GM19397 (cell line): ENCODE data around the gene ECM2.
A peak's percentile ranks its signal among the peaks of the same experiment; 100 is the strongest.

Experiments
- ATAC-seq: cut with Tn5 transposase; IDR thresholded peaks from one replicate; pipeline ENCODE4 v1.9.1; 2021; ENCODE audit warnings: mild to moderate bottlenecking, moderate library complexity; ENCODE audit not compliant: unreplicated experiment

ECM2 gene

GRCh38 chr9:92501671-92502393 is 34.0 kb downstream of the ECM2 start:
- no peak for ATAC-seq

- no peak for ATAC-seq
Observed at GRCh38 chr9:92500725-92501124, 35.1 kb downstream of the ECM2 start.

GRCh38 chr9:92499701-92500100 is 36.1 kb downstream of the ECM2 start:
- no peak for ATAC-seq

DNA sequence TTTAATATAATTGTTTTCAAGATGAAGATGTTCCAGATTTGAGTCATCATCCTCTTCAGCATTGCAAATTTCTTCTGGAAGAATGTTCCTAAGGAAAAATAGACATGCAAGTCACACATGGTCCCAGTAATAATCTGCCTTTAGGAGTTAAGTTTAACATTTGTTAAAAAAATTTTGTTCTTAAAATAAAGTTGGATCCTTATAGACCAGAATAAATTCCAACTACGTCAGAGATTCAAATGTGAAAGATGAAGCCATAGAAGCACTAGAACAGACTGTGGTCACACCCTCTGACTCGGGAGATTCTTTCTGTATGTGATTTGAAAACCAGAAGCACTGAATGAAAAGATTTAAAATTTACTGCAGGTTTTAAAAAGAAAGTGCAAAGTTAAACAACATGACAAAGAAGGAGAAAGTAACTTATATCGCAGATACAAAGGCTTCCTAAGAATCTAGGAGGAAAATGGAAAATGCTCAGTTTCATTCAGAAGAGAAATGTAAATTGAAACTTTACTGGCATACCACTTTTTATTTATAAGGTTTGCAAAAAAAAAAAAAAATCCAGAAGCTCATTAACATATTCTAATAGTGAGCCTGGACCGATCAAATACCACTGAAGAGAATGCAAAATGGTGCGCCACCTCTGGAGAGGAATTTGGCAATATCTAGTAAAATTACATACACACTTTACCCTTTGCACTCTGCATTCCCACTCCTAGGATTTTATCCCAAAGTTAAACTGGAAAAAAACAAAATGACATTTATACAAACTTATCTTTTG is 39.2 kb downstream of the ECM2 start:
- ATAC-seq, result no peak

GRCh38 chr9:92494856-92495255 is 40.9 kb downstream of the ECM2 start:
- ATAC-seq, result no peak

GRCh38 chr9:92493749-92494387 is 41.9 kb downstream of the ECM2 start:
- ATAC-seq, result no peak

DNA sequence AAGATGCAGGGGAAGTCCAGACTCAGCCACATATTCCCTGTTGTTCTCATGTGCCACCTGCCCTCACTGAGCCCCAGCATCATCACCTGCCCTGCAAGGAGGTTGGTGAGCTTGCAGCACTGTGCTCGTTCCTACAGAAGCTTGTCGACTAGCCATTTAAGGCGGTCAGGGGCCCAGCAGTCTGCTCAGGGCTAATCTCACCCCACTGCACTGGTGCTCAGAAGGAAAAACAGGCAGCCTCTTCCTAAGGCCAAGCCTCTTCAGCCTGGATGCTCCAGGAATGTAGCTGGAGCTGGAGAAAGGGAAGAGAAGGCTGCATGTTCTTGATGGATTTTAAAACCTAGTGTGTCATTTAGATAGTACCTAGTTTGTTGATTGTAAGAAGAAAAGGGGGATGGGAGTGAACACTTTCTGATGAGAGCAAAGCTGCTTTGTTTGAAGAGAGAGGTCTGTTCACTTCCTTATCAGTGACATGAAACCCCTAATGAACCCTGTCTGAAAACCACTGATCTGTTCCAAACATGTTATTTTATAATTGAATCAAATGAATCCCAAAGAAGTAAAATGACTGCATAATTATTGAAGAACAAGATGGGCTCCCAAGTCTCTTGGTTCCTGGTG is 42.9 kb downstream of the ECM2 start:
- no peak for ATAC-seq

DNA sequence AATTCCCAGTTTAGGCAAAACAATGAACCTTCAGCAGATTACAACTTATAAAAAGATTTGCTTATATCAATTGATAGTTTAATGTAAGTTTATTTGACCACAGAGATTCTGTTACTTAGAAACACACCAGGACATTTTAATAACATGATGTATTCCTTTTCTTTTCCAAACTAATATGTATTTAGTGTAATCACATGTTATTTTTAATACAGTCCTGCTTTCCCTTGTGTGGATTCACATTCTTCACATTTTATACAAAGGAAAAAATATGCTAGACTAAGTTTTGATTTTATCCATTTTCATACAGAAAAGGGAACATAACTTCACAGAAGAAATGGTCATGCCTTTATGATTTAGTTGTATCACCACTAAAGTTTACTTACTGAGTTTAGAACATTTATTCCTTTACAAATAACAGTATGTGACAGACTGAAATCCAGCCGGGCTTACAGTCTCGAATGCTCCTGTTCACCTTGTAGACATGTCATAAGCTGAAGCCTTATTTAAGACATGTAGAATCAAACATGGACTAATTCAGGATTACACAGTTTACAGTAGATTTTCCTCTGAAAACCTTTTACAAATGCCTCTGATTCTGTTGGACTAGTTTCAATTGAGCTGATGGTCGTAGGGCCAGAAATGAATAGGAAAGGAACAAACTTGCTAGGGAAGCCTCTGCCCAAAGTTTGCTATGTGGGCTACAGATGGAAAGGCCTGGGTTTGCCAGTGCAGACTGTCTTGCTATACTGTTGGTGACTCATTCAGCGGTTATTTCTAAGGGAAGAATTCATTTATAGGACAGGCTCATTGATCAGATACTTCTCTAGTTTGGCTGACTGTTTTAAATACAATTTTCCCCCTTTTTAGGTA is 46.9 kb downstream of the ECM2 start:
- no peak for ATAC-seq

DNA sequence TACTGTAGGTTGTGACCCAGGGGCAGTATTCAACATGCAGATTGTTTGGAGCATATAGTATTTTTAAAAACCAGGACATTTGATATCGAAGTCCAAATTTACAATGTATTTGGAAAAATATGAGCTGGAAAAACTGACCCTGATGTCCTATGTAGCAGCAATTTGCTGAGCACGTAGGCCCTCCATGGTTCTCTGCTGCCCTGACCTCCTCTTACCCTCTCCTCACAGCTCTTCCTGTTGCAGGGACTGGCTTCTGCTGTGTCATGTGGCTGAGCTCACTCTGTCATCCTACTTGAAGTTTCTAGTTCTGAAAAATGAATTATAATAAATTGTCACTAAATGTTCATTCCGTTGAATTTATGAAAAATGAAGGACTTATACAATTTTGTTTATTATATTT is 49.4 kb downstream of the ECM2 start:
- ATAC-seq, result no peak

GRCh38 chr9:92484563-92484962 is 51.2 kb downstream of the ECM2 start:
- ATAC-seq, result no peak

DNA sequence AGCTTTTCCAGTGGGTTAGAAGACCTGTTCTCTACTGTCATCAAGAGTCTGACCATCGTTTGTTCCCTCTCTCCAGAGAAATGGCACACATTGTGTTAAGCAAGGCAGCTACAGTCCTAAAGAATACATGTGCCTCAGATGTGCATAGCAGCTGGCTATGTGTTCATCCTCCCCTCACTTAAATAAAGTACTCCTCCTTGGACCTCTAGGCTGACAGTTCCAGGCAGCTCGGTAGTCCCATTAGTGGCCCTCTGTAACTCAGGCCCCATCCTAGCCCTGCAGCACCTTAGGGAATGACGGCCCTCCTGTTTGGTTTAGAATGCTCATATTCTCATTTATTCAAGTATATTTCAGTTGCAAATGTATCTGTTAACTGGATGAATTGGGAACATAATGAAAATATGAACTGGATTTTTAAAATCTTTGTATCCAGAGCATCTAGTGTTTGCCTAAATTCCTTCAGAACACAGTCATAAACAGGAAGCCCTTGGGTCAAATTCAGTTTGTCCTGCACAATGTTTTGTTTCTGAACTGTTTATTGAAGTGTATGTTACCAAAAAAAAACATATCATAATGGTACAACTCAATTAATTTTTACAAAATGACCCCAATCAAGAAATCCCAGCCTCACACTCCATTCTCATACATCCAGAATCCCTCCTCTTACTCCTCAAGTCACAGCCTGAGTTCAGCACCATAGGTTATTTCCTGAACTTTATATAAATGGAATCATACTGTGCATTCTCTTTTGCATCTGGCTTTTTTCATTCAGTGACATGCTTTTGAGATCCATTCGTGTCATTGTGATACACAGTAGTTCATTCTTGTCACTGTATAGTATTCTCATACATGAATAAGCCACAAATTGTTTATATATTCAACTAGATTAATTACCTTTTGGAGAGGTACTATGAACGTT is 51.9 kb downstream of the ECM2 start:
- ATAC-seq, result no peak

- ATAC-seq, result no peak
Observed at GRCh38 chr9:92482805-92483204, 53.0 kb downstream of the ECM2 start.

GRCh38 chr9:92482329-92482728 is 53.5 kb downstream of the ECM2 start, which contains the start of gene ASPN:
TSS of gene ASPN (minus strand) at chr9:92482506.
- no peak for ATAC-seq

DNA sequence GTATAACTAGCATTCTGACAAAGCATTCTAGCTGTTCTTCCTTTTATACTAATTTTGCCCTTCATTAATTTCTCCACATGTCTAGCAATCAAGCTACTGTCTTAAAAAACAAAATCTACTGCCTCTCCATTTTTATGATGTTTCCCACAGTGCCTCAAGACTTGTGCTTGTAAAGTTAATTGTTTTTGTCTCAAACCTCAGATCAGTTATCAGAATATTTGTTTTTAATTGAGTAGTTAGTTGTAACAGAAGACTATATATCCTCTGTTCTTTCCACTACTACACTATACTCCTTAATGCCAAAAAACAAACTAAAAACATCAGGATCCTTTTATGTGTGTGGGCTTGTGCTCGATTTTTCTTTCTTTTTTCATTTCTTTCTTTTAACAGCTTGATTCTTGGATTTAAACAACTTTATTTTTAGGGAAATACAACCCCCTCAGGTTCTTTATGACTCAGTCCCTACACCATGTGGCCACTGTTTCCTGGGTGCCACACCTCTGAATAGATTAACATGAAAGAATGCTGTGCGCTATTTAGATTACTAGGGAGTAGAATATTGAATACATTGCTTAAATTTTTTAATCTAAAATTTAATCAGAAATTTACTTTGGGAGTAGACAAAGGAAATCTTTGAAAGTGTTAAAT is 54.7 kb downstream of the ECM2 start:
- no peak for ATAC-seq

DNA sequence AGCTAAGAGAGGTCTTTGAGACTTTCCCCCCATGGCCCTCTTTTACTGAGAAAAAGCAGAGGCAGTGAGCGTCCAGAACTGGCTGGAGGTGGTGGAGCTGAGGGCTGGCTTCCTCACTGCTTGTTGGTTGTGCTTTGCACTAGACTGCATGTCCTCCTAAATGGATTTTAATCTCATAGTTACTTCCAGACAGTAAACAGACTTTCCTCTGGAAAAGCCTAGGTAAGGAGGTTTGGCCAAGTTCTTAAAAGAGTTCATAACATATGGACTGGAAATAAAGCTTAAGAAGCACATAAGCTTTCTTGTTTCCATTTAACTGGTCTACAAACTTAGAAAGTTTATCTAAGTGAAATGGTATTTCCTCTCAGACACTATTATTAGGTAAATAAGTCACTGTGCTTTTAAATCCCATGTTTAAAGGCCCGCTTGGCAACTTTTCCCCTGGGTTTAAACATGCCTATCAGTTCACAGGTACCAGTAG is 55.5 kb downstream of the ECM2 start:
- no peak for ATAC-seq

- ATAC-seq, result no peak
Observed at GRCh38 chr9:92479346-92479745, 56.4 kb downstream of the ECM2 start.

DNA sequence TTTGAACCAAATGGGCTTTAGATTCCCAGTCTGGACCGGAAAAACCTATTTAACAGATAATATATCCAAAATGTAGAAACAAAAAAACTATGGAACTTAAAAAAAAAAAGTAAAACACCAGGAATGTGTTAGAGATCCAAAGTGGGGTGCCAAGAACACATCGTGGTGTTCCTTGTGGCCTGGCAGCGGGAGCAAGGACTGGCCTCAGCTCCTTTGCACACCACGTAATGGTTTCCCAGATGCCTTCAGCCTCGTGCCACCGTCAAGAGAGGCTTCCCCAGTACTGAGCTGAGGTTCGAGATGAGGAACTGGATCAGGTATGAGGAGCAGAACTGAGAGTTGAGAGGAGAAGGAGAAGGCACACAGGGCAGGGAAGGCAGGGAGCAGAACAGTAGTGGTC is 57.0 kb downstream of the ECM2 start:
- ATAC-seq, result no peak

GRCh38 chr9:92476962-92477361 is 58.8 kb downstream of the ECM2 start:
- peak; percentile 64 for ATAC-seq

GRCh38 chr9:92474587-92474986 is 61.2 kb downstream of the ECM2 start:
- ATAC-seq, result no peak
